ENCODE measurements around the gene TSPAN2. TPM values are rescaled to one million over a fixed set of nuclear protein-coding genes. Genes with fewer than 3 reads are reported as not detected.

The TSPAN2 gene
- total RNA-seq, 4 donors from 2014 or later, result 3.0 to 6.6 (median 4.6) TPM

GRCh38 chr1:115056395-115056798 lies 32.9 kb downstream of the TSPAN2 start:
- 14 to 25% methylated on average over 9 of the region's 9 CpGs for WGBS, 2 donors
- Histone ChIP-seq H3K4me3 (replicated peaks in 1 of 3) (no peak overlapping the region), H3K9me3 (no peaks in the 10 kb centered on the region), H3K27me3 (no peaks in the 10 kb centered on the region), H3K36me3 (no peaks in the 10 kb centered on the region), H3K27ac (peak overlapping the region; percentile 80 to 94 (median 84)), H3K4me1 (peaks cover 31 to 33% of the 10 kb centered on the region in 2 donors)
- peak; percentile 95 to 96 for DNase-seq
- no peak for TF ChIP-seq CTCF (IDR thresholded peaks at IDR 0.05)
- TF ChIP-seq POLR2A (IDR thresholded peaks at IDR 0.05), result peak in 1 of 2 donors; percentile 68
- intact Hi-C loops (cut with DNase I), result loop anchor here (10.0 kb wide), 1 partner anchor 58 kb away; no protein-coding TSS in a partner anchor

- peaks cover 20 to 25% of the 10 kb centered on the region in 2 donors for H3K4me1 ChIP-seq
Measured at GRCh38 chr1:115052454-115053083, 36.7 kb downstream of the TSPAN2 start.

GRCh38 chr1:115051850-115052249 lies 37.5 kb downstream of the TSPAN2 start:
- WGBS, 2 donors, result 83 to 92% methylated on average over 5 of the region's 5 CpGs
- Histone ChIP-seq H3K4me1 (peaks cover 12 to 18% of the 10 kb centered on the region in 2 donors), H3K4me3 (replicated peaks in 1 of 3) (no peak overlapping the region), H3K9me3 (no peaks in the 10 kb centered on the region), H3K27ac (no peak overlapping the region), H3K27me3 (no peaks in the 10 kb centered on the region), H3K36me3 (no peaks in the 10 kb centered on the region)
- intact Hi-C loops (cut with DNase I), result loop anchor here (10.0 kb wide), 1 partner anchor 63 kb away; no protein-coding TSS in a partner anchor
- TF ChIP-seq CTCF (IDR thresholded peaks at IDR 0.05) (no peak), POLR2A (IDR thresholded peaks at IDR 0.05) (no peak)
- DNase-seq, result no peak

More at GRCh38 chr1:115052454-115053083, 36.7 kb downstream of the TSPAN2 start:
- Histone ChIP-seq H3K9me3 (no peaks in the 10 kb centered on the region), H3K27me3 (no peaks in the 10 kb centered on the region), H3K36me3 (no peaks in the 10 kb centered on the region), H3K27ac (no peak overlapping the region), H3K4me3 (replicated peaks in 1 of 3) (no peak overlapping the region)
- DNase-seq, result peak; percentile 73 to 76
- 40 to 41% methylated on average over 9 of the region's 9 CpGs for WGBS, 2 donors
- TF ChIP-seq POLR2A (IDR thresholded peaks at IDR 0.05) (no peak), CTCF (IDR thresholded peaks at IDR 0.05) (peak; percentile 27 to 86 (median 79))
- intact Hi-C loops (cut with DNase I), result loop anchor here (10.0 kb wide), 1 partner anchor 62 kb away; no protein-coding TSS in a partner anchor

GRCh38 chr1:115046751-115047150 lies 42.6 kb downstream of the TSPAN2 start:
- no peaks in the 10 kb centered on the region for H3K4me1 ChIP-seq
- no peaks in the 10 kb centered on the region for H3K27me3 ChIP-seq
- no peaks in the 10 kb centered on the region for H3K36me3 ChIP-seq
- no peaks in the 10 kb centered on the region for H3K9me3 ChIP-seq
- no peak for DNase-seq
- TF ChIP-seq CTCF (IDR thresholded peaks at IDR 0.05) (no peak), POLR2A (IDR thresholded peaks at IDR 0.05) (no peak)
- no peak overlapping the region for H3K27ac ChIP-seq
- H3K4me3 ChIP-seq (replicated peaks in 1 of 3), result no peak overlapping the region
- intact Hi-C loops (cut with DNase I), result no loop called here

GRCh38 chr1:115041654-115042053 lies 47.6 kb downstream of the TSPAN2 start:
- no peak overlapping the region for H3K27ac ChIP-seq
- H3K9me3 ChIP-seq, result no peaks in the 10 kb centered on the region
- H3K4me3 ChIP-seq (replicated peaks in 1 of 3), result no peak overlapping the region
- intact Hi-C loops (cut with DNase I), result no loop called here
- H3K36me3 ChIP-seq, result no peaks in the 10 kb centered on the region
- no peaks in the 10 kb centered on the region for H3K27me3 ChIP-seq
- DNase-seq, result no peak
- TF ChIP-seq POLR2A (IDR thresholded peaks at IDR 0.05) (no peak), CTCF (IDR thresholded peaks at IDR 0.05) (no peak)
- H3K4me1 ChIP-seq, result no peaks in the 10 kb centered on the region
